Measurements from ENCODE around the gene AHRR.

The AHRR gene

DNA sequence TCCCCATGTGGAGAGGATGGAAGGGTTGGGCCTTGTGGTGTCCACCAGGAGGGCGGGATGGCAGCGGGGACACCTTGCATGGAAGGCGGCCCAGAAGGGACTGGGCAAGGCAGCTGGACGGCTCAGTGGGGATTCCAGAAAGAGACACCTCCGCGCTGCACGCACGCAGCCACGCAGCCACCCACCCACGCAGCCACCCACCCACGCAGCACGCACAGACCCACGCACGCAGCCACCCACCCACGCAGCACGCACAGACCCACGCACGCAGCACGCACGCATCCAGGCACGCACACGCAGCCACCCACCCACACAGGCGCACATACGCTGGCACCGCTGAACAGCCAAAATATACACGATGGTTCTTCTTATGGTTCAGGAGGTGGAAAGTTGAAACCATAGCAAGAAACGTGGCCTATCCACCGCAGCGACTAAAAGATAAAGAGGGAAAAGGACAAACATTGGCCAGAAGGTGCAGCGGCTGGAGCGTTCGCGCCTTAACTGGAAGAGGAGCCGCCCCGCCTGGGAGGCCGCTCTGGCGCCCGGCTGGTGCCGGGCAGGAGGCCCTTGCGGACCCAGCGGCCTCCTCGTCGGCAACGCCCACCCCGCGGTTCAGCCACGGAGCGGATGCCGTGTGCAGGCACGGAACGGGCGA lies 99.2 kb downstream of the AHRR start:
- DNase-seq (ENCODE audit: low spot score): no peak
- ChIA-PET POLR2A (ENCODE audit: low non-redundant PET) (no interaction called here), CTCF (no interaction called here)

GRCh38 chr5:421287-421880 lies 99.9 kb downstream of the AHRR start:
- TF ChIP-seq CTCF (conservative IDR thresholded peaks at IDR 0.05; ENCODE audit: low read depth): no peak
- POLR2A ChIA-PET (ENCODE audit: low non-redundant PET): no interaction called here
- no peak for DNase-seq (ENCODE audit: low spot score)
- peak overlapping the region; percentile 29 for H3K27ac ChIP-seq
- CTCF ChIA-PET: no interaction called here

More for the DNA sequence above, 99.2 kb downstream of the AHRR start:
- peak overlapping the region; percentile 29 for H3K27ac ChIP-seq
- TF ChIP-seq CTCF (conservative IDR thresholded peaks at IDR 0.05; ENCODE audit: low read depth): no peak

GRCh38 chr5:421901-422300 lies 100.4 kb downstream of the AHRR start:
- no peak for DNase-seq (ENCODE audit: low spot score)
- H3K27ac ChIP-seq: peak overlapping the region; percentile 29
- POLR2A ChIA-PET (ENCODE audit: low non-redundant PET): no interaction called here
- CTCF ChIA-PET: no interaction called here
- TF ChIP-seq CTCF (conservative IDR thresholded peaks at IDR 0.05; ENCODE audit: low read depth): no peak

- no peak for TF ChIP-seq CTCF (conservative IDR thresholded peaks at IDR 0.05; ENCODE audit: low read depth)
- DNase-seq (ENCODE audit: low spot score): no peak
- H3K27ac ChIP-seq: peak overlapping the region; percentile 29
- ChIA-PET POLR2A (ENCODE audit: low non-redundant PET) (no interaction called here), CTCF (interaction anchor here (0.9 kb wide), 1 partner anchor 102 kb away, joined by 4 read pairs; no protein-coding TSS in a partner anchor)
Measured at GRCh38 chr5:422323-423232, 101.1 kb downstream of the AHRR start.

DNA sequence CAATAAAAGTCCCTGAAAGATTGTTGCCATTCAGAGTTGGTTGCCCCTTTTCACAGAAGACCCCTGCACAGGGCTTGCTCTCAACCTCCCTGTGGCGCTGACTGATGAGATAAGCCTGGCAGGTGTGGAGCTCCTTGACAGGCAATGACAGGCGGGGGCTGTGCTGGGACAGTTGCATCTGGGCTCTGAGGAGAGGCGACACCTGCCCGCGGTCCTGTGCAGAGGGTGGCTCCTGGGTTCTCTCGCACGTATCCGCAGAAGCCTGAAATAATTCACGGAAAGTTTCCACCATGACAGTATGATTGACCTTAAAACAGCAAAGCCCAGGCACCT lies 101.7 kb downstream of the AHRR start:
- POLR2A ChIA-PET (ENCODE audit: low non-redundant PET): no interaction called here
- no peak for TF ChIP-seq CTCF (conservative IDR thresholded peaks at IDR 0.05; ENCODE audit: low read depth)
- DNase-seq (ENCODE audit: low spot score): no peak
- CTCF ChIA-PET: interaction anchor here (0.9 kb wide), 1 partner anchor 102 kb away, joined by 4 read pairs; no protein-coding TSS in a partner anchor
- peak overlapping the region; percentile 29 for H3K27ac ChIP-seq

GRCh38 chr5:423626-424261 lies 102.2 kb downstream of the AHRR start:
- no peak for DNase-seq (ENCODE audit: low spot score)
- ChIA-PET CTCF (interaction anchor here (0.9 kb wide), 1 partner anchor 22 kb away, joined by 3 read pairs; no protein-coding TSS in a partner anchor), POLR2A (ENCODE audit: low non-redundant PET) (no interaction called here)
- H3K27ac ChIP-seq: peak overlapping the region; percentile 29
- TF ChIP-seq CTCF (conservative IDR thresholded peaks at IDR 0.05; ENCODE audit: low read depth): no peak
